ENCODE data around the gene PXMP4. TPM values are rescaled to one million over a fixed set of nuclear protein-coding genes. Genes with fewer than 3 reads are reported as not detected.
"Not testable (repeated sequence)": the region's sequence is repeated elsewhere in the genome, so short reads cannot be mapped to it uniquely, and the experiment has no call there.

PXMP4 gene
- total RNA-seq, 1 donor from 2014 or later: 6.8 TPM

DNA sequence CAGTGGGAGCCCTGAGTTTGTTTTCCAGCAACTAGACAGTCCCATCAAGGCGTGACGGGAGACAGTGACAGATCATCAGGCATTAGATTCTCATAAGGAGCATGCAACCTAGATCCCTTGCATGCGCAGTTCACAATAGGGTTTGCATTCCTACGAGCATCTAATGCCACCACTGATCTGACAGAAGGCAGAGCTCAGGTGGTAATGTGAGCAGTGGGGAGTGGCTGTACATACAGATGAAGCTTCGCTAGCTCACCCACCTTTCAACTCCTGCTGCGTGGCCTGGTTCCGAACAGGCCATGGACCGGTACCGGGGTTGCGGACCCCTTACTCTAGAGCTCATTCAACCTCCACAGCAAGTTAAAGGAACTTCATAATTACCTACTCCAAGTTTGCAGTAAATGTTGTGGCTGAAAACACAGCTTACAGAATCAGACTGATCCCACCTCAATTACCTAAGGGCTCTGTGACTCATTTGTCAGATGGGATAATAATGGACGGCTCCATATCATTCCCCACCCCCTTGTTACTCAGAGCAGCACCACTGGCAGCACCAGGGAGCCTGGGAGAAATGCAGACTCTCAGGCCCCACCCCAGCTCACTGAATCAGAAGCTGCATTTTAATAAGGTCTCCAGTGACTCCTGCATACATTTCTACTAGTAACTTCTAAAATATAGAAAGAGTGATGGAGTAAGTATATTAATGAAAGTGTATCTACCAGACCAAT lies 15.7 kb downstream of the PXMP4 start:
- ATAC-seq (ENCODE audit: low read depth) (no peak), DNase-seq (no peak)
- H3K9me3 Mint-ChIP-seq: no peaks in the 10 kb centered on the region
- H3K27me3 Mint-ChIP-seq: no peaks in the 10 kb centered on the region
- no peak overlapping the region for H3K4me3 Mint-ChIP-seq
- peaks cover 1% of the 10 kb centered on the region for H3K4me1 Mint-ChIP-seq
- POLR2A ChIA-PET: interaction anchor here (0.5 kb wide), 1 partner anchor 52 kb away, joined by 3 read pairs; no protein-coding TSS in a partner anchor
- TF ChIP-seq CTCF (IDR thresholded peaks at IDR 0.05): no peak
- H3K36me3 Mint-ChIP-seq (ENCODE audit: low read depth): peaks cover 12% of the 10 kb centered on the region
- CTCF ChIA-PET: no interaction called here
- intact Hi-C loops (cut with micrococcal nuclease): no loop called here
- no peak overlapping the region for H3K27ac Mint-ChIP-seq

DNA sequence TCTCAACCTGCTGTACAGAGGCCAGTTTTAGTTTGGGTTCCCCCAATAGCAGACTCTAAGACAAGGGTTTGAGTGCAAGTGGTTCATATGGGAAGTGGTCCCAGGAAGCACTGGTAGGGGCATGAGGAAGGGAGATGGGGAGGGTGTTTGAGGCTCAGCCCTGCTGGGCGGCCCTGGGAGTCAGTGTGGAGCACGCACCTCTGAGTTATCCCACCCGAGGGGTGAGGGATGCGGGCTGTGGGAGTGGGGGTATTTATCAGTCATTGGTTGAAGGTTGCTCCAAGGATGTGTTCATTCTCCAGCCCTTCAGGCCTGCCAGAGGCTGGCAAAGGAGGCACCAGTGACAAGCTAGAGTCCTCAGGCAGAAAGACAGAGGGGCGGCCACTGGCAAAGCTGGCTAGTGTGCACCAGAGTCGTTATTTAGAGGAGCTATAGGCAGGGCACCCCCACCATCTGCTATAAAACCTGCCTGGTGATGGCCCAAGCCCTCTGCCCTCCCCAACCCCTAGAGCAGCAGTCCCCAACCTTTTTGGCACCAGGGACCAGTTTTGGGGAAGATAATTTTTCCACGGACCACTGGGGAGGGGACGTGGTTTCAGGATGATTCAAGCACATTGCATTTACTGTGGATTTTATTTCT lies 16.5 kb downstream of the PXMP4 start:
- no peaks in the 10 kb centered on the region for H3K9me3 Mint-ChIP-seq
- ChIA-PET CTCF (no interaction called here), POLR2A (interaction anchor here (0.5 kb wide), 1 partner anchor 53 kb away, joined by 3 read pairs; no protein-coding TSS in a partner anchor)
- intact Hi-C loops (cut with micrococcal nuclease): no loop called here
- DNase-seq (no peak), ATAC-seq (ENCODE audit: low read depth) (no peak)
- H3K4me1 Mint-ChIP-seq: no peaks in the 10 kb centered on the region
- H3K27me3 Mint-ChIP-seq: no peaks in the 10 kb centered on the region
- no peak for TF ChIP-seq CTCF (IDR thresholded peaks at IDR 0.05)
- H3K4me3 Mint-ChIP-seq: no peak overlapping the region
- no peak overlapping the region for H3K27ac Mint-ChIP-seq
- peaks cover 12% of the 10 kb centered on the region for H3K36me3 Mint-ChIP-seq (ENCODE audit: low read depth)

DNA sequence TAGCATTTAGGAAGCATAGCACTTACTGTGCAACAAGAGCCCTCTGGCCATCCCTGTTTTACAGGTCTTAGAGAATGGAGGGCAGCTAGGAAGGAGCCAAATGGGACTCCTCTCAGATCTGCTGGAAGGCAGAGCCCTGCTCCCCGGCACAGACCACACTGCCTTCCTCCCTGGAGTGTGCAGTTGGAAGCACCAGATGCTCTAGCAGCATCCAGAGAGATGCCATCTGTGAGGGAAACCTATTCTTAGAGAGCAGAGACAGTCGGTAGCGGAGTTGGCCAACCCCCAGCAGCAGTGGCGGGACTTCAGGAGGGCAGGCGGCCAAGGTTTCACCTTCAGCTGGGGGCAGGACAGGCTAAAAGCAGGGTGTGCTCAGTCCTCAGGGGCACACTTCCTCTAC lies 17.2 kb downstream of the PXMP4 start:
- peaks cover 12% of the 10 kb centered on the region for H3K36me3 Mint-ChIP-seq (ENCODE audit: low read depth)
- no peaks in the 10 kb centered on the region for H3K27me3 Mint-ChIP-seq
- ChIA-PET POLR2A (no interaction called here), CTCF (no interaction called here)
- ATAC-seq (ENCODE audit: low read depth) (no peak), DNase-seq (no peak)
- no peak overlapping the region for H3K4me3 Mint-ChIP-seq
- peaks cover 2% of the 10 kb centered on the region for H3K9me3 Mint-ChIP-seq
- intact Hi-C loops (cut with micrococcal nuclease): no loop called here
- H3K4me1 Mint-ChIP-seq: no peaks in the 10 kb centered on the region
- TF ChIP-seq CTCF (IDR thresholded peaks at IDR 0.05): no peak
- H3K27ac Mint-ChIP-seq: no peak overlapping the region

DNA sequence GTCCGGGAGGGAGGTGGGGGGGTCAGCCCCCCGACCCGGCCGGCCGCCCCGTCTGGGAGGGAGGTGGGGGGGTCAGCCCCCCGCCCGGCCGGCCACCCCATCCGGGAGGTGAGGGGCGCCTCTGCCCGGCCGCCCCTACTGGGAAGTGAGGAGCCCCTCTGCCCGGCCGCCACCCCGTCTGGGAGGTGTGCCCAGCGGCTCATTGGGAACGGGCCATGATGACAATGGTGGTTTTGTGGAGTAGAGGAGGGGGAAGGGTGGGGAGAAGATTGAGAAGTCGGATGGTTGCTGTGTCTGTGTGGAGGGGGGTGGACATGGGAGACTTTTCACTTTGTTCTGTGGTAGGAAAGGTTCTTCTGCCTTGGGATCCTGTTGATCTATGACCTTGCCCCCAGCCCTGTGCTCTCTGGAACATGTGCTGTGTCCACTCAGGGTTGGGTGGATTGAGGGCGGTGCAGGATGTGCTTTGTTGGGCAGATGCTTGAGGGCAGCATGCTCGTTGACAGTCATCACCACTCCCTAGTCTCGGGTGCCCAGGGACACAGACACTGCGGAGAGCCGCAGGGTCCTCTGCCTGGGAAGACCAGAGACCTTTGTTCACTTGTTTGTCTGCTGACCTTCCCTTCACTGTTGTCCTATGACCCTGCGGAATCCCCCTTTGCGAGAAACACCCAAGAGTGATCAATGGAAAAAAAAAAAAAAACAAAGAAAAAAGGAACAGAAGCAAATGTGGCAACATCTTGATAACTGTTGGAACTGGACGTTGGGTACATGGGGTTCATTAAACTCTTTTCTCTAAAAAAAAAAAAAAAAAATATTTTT lies 18.3 kb downstream of the PXMP4 start:
- no peak overlapping the region for H3K27ac Mint-ChIP-seq
- CTCF ChIA-PET: no interaction called here

GRCh38 chr20:33700696-33701441 lies 19.2 kb downstream of the PXMP4 start:
- CTCF ChIA-PET; H3K27me3 Mint-ChIP-seq; H3K27ac Mint-ChIP-seq; intact Hi-C loops (cut with micrococcal nuclease); H3K36me3 Mint-ChIP-seq (ENCODE audit: low read depth); POLR2A ChIA-PET; H3K9me3 Mint-ChIP-seq; H3K4me1 Mint-ChIP-seq; H3K4me3 Mint-ChIP-seq; ATAC-seq (ENCODE audit: low read depth); DNase-seq: not testable (repeated sequence)

More for the DNA sequence above, 18.3 kb downstream of the PXMP4 start:
- DNase-seq: no peak
- H3K9me3 Mint-ChIP-seq: peaks cover 2% of the 10 kb centered on the region
- no peaks in the 10 kb centered on the region for H3K27me3 Mint-ChIP-seq
- no peak for ATAC-seq (ENCODE audit: low read depth)
- no peak overlapping the region for H3K4me3 Mint-ChIP-seq
- POLR2A ChIA-PET: no interaction called here
- H3K4me1 Mint-ChIP-seq: no peaks in the 10 kb centered on the region
- no peak for TF ChIP-seq CTCF (IDR thresholded peaks at IDR 0.05)
- peaks cover 4% of the 10 kb centered on the region for H3K36me3 Mint-ChIP-seq (ENCODE audit: low read depth)
- intact Hi-C loops (cut with micrococcal nuclease): no loop called here

- H3K4me3 Mint-ChIP-seq; H3K36me3 Mint-ChIP-seq (ENCODE audit: low read depth); H3K27me3 Mint-ChIP-seq; POLR2A ChIA-PET; H3K9me3 Mint-ChIP-seq; CTCF ChIA-PET; intact Hi-C loops (cut with micrococcal nuclease); H3K27ac Mint-ChIP-seq; DNase-seq; H3K4me1 Mint-ChIP-seq; ATAC-seq (ENCODE audit: low read depth): not testable (repeated sequence)
Observed at GRCh38 chr20:33698966-33699365, 21.1 kb downstream of the PXMP4 start.
